GM11168 (cell line): ENCODE data around the gene CDYL2.

Experiments
- in situ Hi-C: fragments of 300-500 bp; cut with MboI; formaldehyde crosslinking; loops from one replicate; pipeline ENCODE4 v1.12.0; 2022; ENCODE audit warnings: low sequenced_read_pairs; ENCODE audit not compliant: unreplicated experiment

CDYL2 gene

GRCh38 chr16:80577485-80578280, 226.7 kb downstream of the CDYL2 start:
- in situ Hi-C loops: no loop called here

DNA sequence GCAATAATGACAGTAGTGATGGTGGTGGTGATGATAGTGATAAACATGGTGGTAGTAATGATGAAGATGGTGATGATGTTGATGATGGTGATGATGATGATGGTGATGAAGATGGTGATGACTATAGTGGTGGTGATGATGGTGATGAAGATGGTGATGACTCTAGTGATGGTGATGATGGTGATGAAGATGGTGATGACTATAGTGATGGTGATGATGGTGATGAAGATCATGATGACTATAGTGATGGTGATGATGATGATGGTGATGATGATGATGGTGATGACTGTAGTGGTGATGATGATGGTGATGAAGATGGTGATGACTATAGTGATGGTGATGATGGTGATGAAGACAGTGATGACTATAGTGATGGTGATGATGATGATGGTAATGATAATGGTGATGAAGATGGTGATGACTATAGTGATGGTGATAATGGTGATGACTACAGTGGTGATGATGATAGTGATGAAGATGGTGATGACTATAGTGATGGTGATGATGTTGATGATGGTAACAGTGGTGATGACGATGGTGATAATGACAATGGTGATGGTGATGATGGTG, 228.0 kb downstream of the CDYL2 start:
- in situ Hi-C loops: no loop called here

DNA sequence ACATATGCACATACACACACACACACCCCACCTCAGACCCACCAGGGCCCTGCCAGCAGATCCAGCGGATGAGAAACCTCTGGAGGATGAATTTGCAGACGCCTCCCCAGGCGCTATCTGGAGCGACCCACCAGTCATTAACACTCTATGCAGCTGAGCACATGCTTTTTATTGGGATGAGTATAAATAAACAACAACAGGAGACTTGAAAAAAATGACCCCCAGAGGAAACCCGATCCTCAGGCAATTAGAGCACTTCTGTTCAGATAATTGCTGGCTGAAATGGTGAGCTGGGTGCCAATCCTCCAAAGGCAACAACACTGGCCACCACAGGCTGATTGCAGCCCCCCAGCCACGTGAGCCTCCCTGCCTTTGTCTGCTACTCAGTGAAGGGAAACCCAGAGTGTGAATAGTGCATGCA, 230.7 kb downstream of the CDYL2 start:
- in situ Hi-C loops: no loop called here

- in situ Hi-C loops: no loop called here
Observed at GRCh38 chr16:80570106-80570478, 234.3 kb downstream of the CDYL2 start.

DNA sequence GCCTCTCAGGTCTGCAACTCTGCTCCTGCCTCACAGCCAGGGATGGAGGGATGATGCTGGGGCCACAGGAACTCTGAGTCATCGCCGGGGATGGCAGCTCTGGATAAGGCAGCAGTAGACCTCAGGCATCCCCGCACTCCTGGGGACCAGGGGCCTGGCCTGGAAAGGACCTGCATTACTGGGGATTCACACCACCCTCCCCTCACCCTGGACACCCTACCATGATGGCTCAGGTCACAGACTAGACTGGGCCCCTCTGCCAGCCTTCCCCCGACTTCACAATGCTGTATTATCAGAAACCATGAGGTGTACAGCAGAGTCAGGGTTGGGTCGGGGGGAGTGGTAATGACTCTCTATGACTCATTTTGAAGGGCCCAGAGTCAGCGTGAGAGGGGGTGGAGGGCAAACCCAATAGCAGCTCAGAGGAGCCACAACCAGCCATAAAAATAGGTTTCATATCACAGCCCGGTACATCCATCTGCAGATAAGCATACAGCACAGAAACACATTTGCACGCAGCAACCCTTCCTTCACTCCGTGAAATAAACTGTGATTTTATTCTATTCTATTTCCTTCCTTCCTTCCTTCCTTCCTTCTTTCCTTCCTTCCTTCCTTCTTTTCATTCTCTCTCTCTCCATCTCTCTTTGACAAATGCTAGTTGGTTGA, 234.8 kb downstream of the CDYL2 start:
- in situ Hi-C loops: no loop called here

GRCh38 chr16:80564394-80564793, 240.0 kb downstream of the CDYL2 start:
- in situ Hi-C loops: no loop called here

DNA sequence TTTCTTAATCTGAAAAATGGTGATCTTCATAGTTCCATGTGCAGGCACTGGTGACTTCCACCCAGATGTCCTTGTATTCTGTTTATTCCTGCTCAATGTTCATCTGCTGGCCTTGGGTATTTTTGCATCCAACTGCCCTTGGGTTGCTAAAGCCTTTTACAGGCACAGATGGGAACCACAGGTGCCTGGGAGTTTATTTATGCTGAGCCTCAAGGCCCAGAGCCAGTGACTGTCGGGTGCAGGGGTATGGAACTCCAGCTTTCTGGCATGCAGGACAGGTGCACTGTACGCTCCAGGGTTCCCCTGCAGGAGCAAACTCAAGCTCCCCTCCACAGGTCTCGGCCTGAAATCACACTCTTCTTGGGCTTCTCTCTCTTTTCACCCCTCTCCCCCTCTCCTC, 241.3 kb downstream of the CDYL2 start:
- in situ Hi-C loops: no loop called here

GRCh38 chr16:80559369-80559768, 245.0 kb downstream of the CDYL2 start:
- in situ Hi-C loops: no loop called here

DNA sequence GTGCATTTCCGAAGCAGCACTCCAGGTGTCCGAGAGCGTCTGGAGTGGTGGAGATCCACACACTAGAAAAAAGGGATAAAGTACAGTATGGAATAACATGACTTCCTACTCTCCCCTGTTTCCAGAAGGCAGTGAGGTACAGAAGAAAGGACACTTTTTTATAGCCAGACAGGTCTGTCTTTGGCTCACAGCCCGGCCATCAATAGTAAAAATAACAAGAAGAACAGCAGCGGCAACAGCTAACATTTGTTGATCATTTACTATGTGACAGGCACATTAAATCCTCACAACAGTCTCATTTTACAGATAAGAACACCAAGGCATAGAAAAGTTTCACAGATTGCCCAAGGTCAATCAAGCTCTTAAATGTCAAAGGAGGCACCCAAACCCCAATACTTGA, 247.4 kb downstream of the CDYL2 start:
- in situ Hi-C loops: no loop called here

GRCh38 chr16:80556481-80556880, 247.9 kb downstream of the CDYL2 start:
- in situ Hi-C loops: no loop called here

- in situ Hi-C loops: no loop called here
Observed at GRCh38 chr16:80554033-80554432, 250.4 kb downstream of the CDYL2 start.

- in situ Hi-C loops: no loop called here
Observed at GRCh38 chr16:80552277-80552676, 252.1 kb downstream of the CDYL2 start.
